Renal pelvis (tissue), 4 donors: ENCODE measurements around the gene CCT2. TPM values are rescaled to one million over a fixed set of nuclear protein-coding genes. Genes with fewer than 3 reads are reported as not detected.
"Not testable (repeated sequence)": the region's sequence is repeated elsewhere in the genome, so short reads cannot be mapped to it uniquely, and the experiment has no call there.

Experiments
- DNase-seq: peaks from one replicate; pipeline ENCODE4 v3.0.0-alpha.2; 2013
- polyA plus RNA-seq, 3 donors: library from polyadenylated mRNA; unstranded; fragments of 120-200 nt; gene quantifications; one replicate each; pipeline ENCODE4 v1.2.1, GENCODE V29; 2013; ENCODE audit not compliant: insufficient read length in 3 of 3

CCT2 gene
- polyA plus RNA-seq, 3 donors = 251 to 277 (median 253) TPM

- DNase-seq = peak; percentile 49
Observed at GRCh38 chr12:69570545-69571399, 14.5 kb upstream of the CCT2 start.

GRCh38 chr12:69575346-69575745, 9.9 kb upstream of the CCT2 start:
- no peak for DNase-seq

GRCh38 chr12:69578283-69578682, 7.0 kb upstream of the CCT2 start:
- DNase-seq = no peak

- no peak for DNase-seq
Observed at GRCh38 chr12:69579029-69579428, 6.2 kb upstream of the CCT2 start.

GRCh38 chr12:69580074-69580473, 5.2 kb upstream of the CCT2 start:
- DNase-seq = no peak

- DNase-seq = no peak
Observed at GRCh38 chr12:69583203-69583602, 2.1 kb upstream of the CCT2 start.

- DNase-seq = no peak
Observed at GRCh38 chr12:69588527-69588926, 3.3 kb downstream of the CCT2 start.

- no peak for DNase-seq
Observed at GRCh38 chr12:69589082-69589481, 3.8 kb downstream of the CCT2 start.

- no peak for DNase-seq
Observed at GRCh38 chr12:69595689-69596088, 10.4 kb downstream of the CCT2 start.

GRCh38 chr12:69598174-69598753, 13.0 kb downstream of the CCT2 start:
- no peak for DNase-seq

GRCh38 chr12:69600804-69601203, 15.5 kb downstream of the CCT2 start:
- no peak for DNase-seq

- no peak for DNase-seq
Observed at GRCh38 chr12:69601962-69602685, 16.9 kb downstream of the CCT2 start.

GRCh38 chr12:69602954-69603353, 17.7 kb downstream of the CCT2 start:
- DNase-seq = no peak

GRCh38 chr12:69603556-69603955, 18.3 kb downstream of the CCT2 start:
- DNase-seq = not testable (repeated sequence)

- DNase-seq = not testable (repeated sequence)
Observed at GRCh38 chr12:69604275-69604674, 19.0 kb downstream of the CCT2 start.

- DNase-seq = no peak
Observed at GRCh38 chr12:69608114-69608513, 22.9 kb downstream of the CCT2 start.

- DNase-seq = no peak
Observed at GRCh38 chr12:69610126-69610525, 24.9 kb downstream of the CCT2 start.

GRCh38 chr12:69610729-69611128, 25.5 kb downstream of the CCT2 start, which contains the start of gene LRRC10:
Gene LRRC10 (minus strand): TSS chr12:69610907. CDS start chr12:69610838, 69 bp downstream.
- no peak for DNase-seq

GRCh38 chr12:69613351-69613750, 28.1 kb downstream of the CCT2 start:
- DNase-seq = no peak

- no peak for DNase-seq
Observed at GRCh38 chr12:69616025-69616424, 30.8 kb downstream of the CCT2 start.

- DNase-seq = no peak
Observed at GRCh38 chr12:69619050-69619449, 33.8 kb downstream of the CCT2 start.

GRCh38 chr12:69620077-69620476, 34.8 kb downstream of the CCT2 start:
- no peak for DNase-seq

- no peak for DNase-seq
Observed at GRCh38 chr12:69620921-69621320, 35.7 kb downstream of the CCT2 start.
